ENCODE data around the gene ELF3. TPM values are rescaled to one million over a fixed set of nuclear protein-coding genes. Genes with fewer than 3 reads are reported as not detected.

Gene ELF3
- total and polyA plus RNA-seq, 2 of the 4 experiments (the other 2 are of a cell fraction) = under 0.01 to 0.38 TPM

DNA sequence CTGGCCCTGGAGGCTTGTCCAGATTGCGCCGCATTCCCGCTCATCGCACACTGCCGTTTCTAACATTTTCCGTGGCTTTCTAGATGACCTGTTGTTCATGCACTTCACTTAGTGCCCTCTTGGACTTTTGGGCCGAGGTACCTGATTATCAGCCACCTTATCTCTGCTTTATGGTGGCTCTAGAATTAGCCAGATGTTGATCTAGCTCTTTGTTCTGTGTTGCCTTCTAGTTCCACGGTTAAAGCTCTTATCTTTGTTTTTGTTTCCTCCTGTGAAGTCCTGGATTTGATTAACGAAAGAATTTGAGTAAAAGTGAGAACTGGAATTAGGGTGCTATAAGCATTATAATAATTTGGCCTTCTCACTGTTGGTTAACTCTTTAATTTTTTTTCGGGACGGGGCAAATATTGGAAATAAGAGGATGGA, 27.0 kb upstream of the ELF3 start (continued):
- no peak for TF ChIP-seq CTCF (conservative IDR thresholded peaks at IDR 0.05; ENCODE audit: low read depth, low read length)
- TF ChIP-seq CEBPB (IDR thresholded peaks at IDR 0.05; ENCODE audit: low read depth, low read length) = no peak
- no peak for TF ChIP-seq BHLHE40 (IDR thresholded peaks at IDR 0.05; ENCODE audit: low read depth, low read length)
- no peak for TF ChIP-seq NFE2L2 (IDR thresholded peaks at IDR 0.05; ENCODE audit: low read depth, low read length)
- TF ChIP-seq MAZ (IDR thresholded peaks at IDR 0.05; ENCODE audit: borderline replicate concordance, low read depth, low read length) = no peak

DNA sequence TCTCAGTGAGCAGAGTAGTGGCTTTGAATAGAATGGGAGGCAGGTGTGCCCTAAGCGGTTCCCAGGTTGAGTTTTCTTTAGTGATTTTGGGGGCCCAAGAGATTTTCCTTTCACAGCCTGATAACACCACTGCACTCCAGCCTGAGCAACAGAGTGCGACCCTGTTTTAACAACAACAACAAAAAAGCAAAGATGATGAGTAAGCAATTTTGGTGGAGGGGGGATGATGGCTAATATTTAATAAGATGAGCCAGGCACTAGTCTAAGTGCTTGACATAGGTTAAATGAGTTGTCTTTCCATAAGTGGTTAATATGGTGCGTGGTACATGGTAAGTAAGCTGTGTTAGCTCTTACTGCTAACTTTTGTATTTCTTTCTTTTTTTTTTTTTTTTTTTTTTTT, 25.9 kb upstream of the ELF3 start:
- DNase-seq (no peak), ATAC-seq (ENCODE audit: low read depth) (no peak)
- ChIA-PET CTCF (no interaction called here), POLR2A (ENCODE audit: unreplicated experiment) (interaction anchor here (0.7 kb wide), 1 partner anchor 107 kb away, joined by 7 read pairs; no protein-coding TSS in a partner anchor)
- Histone ChIP-seq H3K4me2 (ENCODE audit: low read depth, low read length) (no peak overlapping the region), H3K14ac (replicated peaks; ENCODE audit: low read depth, low read length) (no peak overlapping the region), H2BK20ac (ENCODE audit: low read depth, low read length) (no peak overlapping the region), H4K91ac (ENCODE audit: insufficient read depth, low read depth, low read length) (no peak overlapping the region), H4K20me1 (ENCODE audit: insufficient read depth, low read length) (no peaks in the 10 kb centered on the region; the same call in none of the 2 replicates), H2AK5ac (ENCODE audit: low read depth, low read length) (no peak overlapping the region), H3K27me3 (ENCODE audit: control insufficient read depth, insufficient read depth, low read length) (no peaks in the 10 kb centered on the region), H3K36me3 (ENCODE audit: control insufficient read depth, insufficient read depth, low read length) (peaks cover 7% of the 10 kb centered on the region), H3K27ac (ENCODE audit: insufficient read depth, low read length) (no peak overlapping the region), H4K5ac (ENCODE audit: low read depth, low read length) (no peak overlapping the region), H2AFZ (replicated peaks; ENCODE audit: low read length, poor library complexity) (no peak overlapping the region), H4K8ac (ENCODE audit: low read depth in 2 of 2, low read length in 2 of 2) (no peak overlapping the region), H3K79me1 (ENCODE audit: low read depth in 1 of 2, low read length in 2 of 2) (peaks cover 21 to 62% of the 10 kb centered on the region in 2 experiments), H2BK5ac (ENCODE audit: low read depth, low read length, poor library complexity, severe bottlenecking) (no peak overlapping the region), H3K4me3 (ENCODE audit: insufficient read depth, low read depth, low read length) (no peak overlapping the region), H3K4ac (ENCODE audit: low read depth, low read length) (no peak overlapping the region), H2BK15ac (ENCODE audit: low read depth, low read length) (no peak overlapping the region), H3K9ac (ENCODE audit: low read depth, low read length) (no peak overlapping the region), H3K9me1 (ENCODE audit: insufficient read depth, low read length) (peaks cover 15% of the 10 kb centered on the region; the same call in 1 of the 2 replicates), H2BK120ac (ENCODE audit: low read depth, low read length) (no peak overlapping the region), H3K23ac (ENCODE audit: low read depth, low read length) (no peak overlapping the region; the same call in 1 of the 2 replicates), H2AK9ac (replicated peaks; ENCODE audit: low read depth, low read length, poor library complexity) (no peak overlapping the region), H3K56ac (ENCODE audit: extremely low read depth, insufficient read depth, low read length) (no peak overlapping the region), H3K9me3 (ENCODE audit: control insufficient read depth, insufficient read depth, low read length) (no peaks in the 10 kb centered on the region), H3K4me1 (ENCODE audit: control insufficient read depth, insufficient read depth, low read length) (peaks cover 2% of the 10 kb centered on the region), H3K18ac (ENCODE audit: low read depth, low read length) (no peak overlapping the region)
- no peak for TF ChIP-seq CHD1 (IDR thresholded peaks at IDR 0.05; ENCODE audit: low read depth, low read length)
- peak; percentile 97 for TF ChIP-seq MAFK (IDR thresholded peaks at IDR 0.05; ENCODE audit: low read depth, low read length)
- WGBS, 2 experiments (ENCODE audit: extremely low coverage in 2 of 2, insufficient read length in 1 of 2) = no CpG with 5 or more reads among the region's 3 CpGs
- no TSS peak for BruUV-seq (replicated peaks)
- in situ Hi-C loops (cut with MboI; ENCODE audit: low sequenced_read_pairs) (no loop called here), intact Hi-C loops (cut with micrococcal nuclease) (no loop called here), dilution Hi-C loops (cut with HindIII; ENCODE audit: low sequenced_read_pairs, unreplicated experiment) (no loop called here)
